Measurements from ENCODE around the gene RAB3C. TPM values are rescaled to one million over a fixed set of nuclear protein-coding genes. Genes with fewer than 3 reads are reported as not detected.

Gene RAB3C
- total RNA-seq, 1 experiment from 2014 or later: 0.24 TPM

DNA sequence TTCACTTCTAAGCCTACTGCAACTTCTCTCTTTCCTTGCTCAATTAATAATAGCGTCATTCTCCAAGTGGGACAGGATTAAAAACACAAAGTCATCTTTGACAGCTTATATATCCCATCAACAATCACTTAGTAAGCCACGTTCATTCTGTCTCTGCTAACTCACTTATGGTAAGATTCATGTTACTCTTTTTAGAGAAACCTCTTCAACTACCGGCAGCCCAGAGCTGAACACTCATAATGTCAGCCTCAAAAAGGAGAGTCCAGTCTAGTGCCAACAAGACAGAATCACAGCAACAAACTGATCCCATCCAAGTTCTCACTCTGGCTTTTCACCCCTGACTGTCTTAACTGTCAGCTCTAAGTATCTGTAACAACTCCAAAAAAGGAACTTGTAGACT is 196.0 kb downstream of the RAB3C start:
- in situ Hi-C loops (cut with HindIII; ENCODE audit: low pct_unique_long_range_greater_than_20kb, low sequenced_read_pairs): no loop called here
- DNase-seq (ENCODE audit: low read depth, low spot score): no peak

DNA sequence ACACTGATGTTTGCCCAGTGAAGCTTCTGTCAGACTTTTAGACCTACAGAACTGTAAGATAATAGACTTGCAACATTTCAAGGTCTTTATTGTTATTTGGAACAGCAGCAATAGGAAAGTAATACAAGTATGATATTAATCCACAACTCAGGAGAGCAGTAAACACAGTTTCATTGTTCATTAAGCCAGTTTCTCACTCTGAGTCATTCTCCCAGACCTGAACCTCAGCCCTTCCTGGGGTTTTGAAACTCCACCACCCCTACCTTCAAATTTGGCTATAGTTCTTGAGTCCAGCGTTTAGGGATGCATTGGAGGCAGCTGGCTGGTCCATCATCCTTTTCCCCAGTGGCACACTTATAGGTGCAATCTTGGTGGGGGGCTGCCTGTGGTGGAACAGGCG is 203.2 kb downstream of the RAB3C start:
- DNase-seq (ENCODE audit: low read depth, low spot score): no peak
- in situ Hi-C loops (cut with HindIII; ENCODE audit: low pct_unique_long_range_greater_than_20kb, low sequenced_read_pairs): no loop called here

DNA sequence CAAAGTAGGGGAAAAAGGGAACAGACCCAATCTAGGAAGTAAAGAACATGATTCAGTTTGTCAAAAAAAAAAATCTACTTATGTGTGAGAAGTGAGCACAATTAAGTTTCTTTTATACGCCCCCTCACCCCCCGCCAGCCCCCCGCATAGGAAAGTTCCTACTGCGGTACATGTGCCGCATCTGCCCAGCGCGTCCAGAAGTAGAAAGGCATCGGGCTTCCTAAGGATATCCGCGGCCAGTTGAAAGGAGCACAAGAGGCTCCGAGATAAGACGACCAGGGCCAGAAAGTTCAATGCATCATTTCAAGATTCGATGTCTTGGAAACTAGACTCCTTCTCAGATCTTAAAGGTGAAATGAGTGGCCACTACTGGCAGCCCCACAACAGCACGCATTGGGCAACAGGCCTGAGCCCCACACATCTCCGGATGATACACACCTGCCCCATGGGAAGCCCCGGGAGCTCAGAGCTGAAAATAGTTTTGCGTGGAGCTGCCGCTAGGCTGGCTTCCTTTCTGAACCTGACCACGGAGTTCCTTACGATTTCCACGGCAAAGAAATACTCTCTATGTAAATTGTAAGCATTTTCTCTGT is 203.9 kb downstream of the RAB3C start:
- in situ Hi-C loops (cut with HindIII; ENCODE audit: low pct_unique_long_range_greater_than_20kb, low sequenced_read_pairs): no loop called here
- DNase-seq (ENCODE audit: low read depth, low spot score): no peak

DNA sequence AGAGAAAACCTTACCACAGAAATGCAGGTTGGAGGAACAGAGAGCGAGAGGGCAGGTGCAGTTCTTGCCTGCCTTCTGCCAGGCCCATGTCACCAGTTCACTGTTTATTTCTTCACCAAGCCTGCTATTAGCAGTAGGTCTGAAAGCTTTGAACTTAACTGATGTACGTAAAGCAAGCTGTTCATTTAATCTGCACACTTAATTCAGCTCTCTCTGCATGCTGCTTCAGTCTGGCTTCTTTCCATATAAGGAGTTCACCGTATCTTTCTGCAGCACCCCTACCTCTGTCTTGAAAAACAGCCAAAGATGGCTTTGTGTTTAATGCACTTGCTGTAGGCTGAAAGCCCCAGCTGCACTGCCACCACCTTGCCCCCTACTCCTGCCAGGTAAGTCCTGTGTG is 205.1 kb downstream of the RAB3C start:
- in situ Hi-C loops (cut with HindIII; ENCODE audit: low pct_unique_long_range_greater_than_20kb, low sequenced_read_pairs): no loop called here
- no peak for DNase-seq (ENCODE audit: low read depth, low spot score)

- in situ Hi-C loops (cut with HindIII; ENCODE audit: low pct_unique_long_range_greater_than_20kb, low sequenced_read_pairs): no loop called here
- DNase-seq (ENCODE audit: low read depth, low spot score): no peak
These were observed 211.2 kb downstream of the RAB3C start for GRCh38 chr5:58793888-58794657.

DNA sequence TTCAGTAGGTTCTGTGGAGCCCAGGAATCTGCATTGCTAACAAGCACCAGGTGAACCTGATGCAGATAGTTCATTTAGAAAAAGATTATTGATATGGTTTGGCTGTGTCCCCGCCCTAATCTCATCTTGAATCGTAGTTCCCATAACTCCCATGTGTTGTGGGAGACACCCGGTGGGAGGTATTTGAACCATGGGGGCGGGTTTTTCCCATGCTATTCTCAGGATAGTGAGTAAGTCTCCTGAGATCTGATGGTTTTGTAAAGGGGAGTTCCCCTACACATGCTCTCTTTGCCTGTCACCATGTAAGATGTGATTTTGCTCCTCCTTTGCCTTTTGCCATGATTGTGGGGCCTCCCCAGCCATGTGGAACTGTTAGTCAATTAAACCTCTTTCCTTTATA is 212.0 kb downstream of the RAB3C start:
- in situ Hi-C loops (cut with HindIII; ENCODE audit: low pct_unique_long_range_greater_than_20kb, low sequenced_read_pairs): no loop called here

DNA sequence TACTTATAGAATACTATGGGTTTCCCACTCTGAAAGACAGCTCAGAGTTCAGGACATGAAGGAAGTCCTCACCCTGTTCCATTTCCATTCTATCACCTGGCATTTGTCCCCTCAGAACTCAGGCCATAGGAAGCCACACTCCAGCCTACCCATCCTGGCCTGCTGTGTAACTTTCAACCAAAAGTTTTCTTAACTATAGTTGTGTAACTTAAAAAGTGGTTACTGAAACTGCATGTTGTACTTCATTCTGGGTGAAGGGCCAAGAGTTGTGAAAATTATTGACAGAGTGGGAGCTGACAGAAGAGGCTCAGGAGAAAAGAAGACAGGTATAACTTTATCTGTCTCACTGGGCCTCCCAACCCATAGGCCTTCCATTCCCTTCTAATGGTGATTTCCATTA is 212.5 kb downstream of the RAB3C start:
- in situ Hi-C loops (cut with HindIII; ENCODE audit: low pct_unique_long_range_greater_than_20kb, low sequenced_read_pairs): no loop called here

More for the DNA sequence above, 212.0 kb downstream of the RAB3C start:
- peak; percentile 2 for DNase-seq (ENCODE audit: low read depth, low spot score)

DNA sequence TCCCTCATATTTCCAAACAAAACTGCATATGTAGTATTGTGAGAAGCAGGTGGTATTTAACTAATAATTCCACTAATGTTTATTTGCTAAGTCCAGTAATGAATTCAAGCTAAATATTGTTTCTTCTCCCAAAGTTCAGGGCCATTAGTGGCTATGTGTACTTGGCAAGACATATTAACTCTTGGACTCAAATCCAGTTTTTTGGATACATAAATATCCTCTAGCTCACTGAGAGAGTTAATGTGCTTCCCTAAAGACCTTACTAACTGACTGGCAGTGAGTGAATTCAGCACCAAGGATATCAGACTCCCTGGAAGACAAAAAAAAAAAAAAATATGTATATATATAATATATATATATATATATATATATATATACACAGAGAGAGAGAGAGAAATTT is 214.1 kb downstream of the RAB3C start:
- DNase-seq (ENCODE audit: low read depth, low spot score): no peak
- in situ Hi-C loops (cut with HindIII; ENCODE audit: low pct_unique_long_range_greater_than_20kb, low sequenced_read_pairs): no loop called here

More for the DNA sequence above, 212.5 kb downstream of the RAB3C start:
- DNase-seq (ENCODE audit: low read depth, low spot score): no peak

- in situ Hi-C loops (cut with HindIII; ENCODE audit: low pct_unique_long_range_greater_than_20kb, low sequenced_read_pairs): no loop called here
- DNase-seq (ENCODE audit: low read depth, low spot score): no peak
These were observed 217.5 kb downstream of the RAB3C start for GRCh38 chr5:58800356-58800755.

DNA sequence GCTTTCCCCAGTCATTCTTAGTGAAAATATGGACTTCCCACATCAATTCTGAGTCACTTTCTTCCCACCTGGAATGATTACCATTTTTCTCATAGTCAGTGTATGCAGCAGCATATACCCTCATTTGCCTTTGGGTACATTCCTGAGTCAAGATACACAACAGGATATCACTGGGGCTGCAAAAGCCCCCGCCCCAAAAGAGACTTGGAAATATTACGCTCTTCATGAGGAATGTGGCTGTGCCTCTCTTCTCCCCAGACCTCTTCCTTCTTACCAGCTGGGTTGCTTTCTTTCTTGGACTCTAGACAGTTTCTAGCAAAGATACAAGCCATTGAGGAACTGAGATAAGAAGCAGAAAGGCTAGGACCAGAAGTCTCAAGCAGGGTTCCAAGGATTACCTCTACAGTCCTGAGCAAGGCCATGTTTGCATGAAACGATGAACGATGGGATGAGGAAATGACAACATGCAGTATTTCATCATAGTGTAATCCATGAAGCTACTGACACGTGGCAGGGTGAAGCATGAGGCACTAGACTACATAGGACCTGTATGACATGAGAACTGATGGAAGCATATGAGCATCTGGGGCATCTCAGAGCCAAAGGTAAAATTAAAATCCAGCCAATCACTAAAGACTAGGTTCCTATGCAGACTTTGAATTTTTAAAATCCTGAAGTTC is 218.1 kb downstream of the RAB3C start:
- in situ Hi-C loops (cut with HindIII; ENCODE audit: low pct_unique_long_range_greater_than_20kb, low sequenced_read_pairs): no loop called here
- no peak for DNase-seq (ENCODE audit: low read depth, low spot score)

DNA sequence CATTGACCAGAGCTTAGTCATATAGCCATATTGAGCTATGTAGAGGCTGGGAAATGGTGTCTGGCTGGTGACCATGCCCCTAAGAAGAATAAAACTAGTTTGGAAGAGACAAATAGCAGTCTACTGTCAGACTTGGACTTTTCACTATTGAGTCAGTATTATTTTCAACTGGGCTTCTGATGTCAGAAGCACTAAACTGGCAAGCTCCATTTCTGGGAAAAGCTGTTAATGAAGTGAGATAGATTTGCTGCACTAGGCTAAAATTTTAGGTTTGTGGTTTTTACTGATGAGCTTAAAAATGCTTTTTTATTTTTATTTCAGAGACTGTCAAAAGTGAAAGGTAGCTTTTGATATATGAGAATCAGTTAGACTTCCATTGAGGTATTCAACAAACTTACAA is 220.2 kb downstream of the RAB3C start:
- in situ Hi-C loops (cut with HindIII; ENCODE audit: low pct_unique_long_range_greater_than_20kb, low sequenced_read_pairs): no loop called here
- DNase-seq (ENCODE audit: low read depth, low spot score): no peak

- in situ Hi-C loops (cut with HindIII; ENCODE audit: low pct_unique_long_range_greater_than_20kb, low sequenced_read_pairs): no loop called here
- DNase-seq (ENCODE audit: low read depth, low spot score): no peak
These were observed 221.4 kb downstream of the RAB3C start for GRCh38 chr5:58804291-58804690.

- in situ Hi-C loops (cut with HindIII; ENCODE audit: low pct_unique_long_range_greater_than_20kb, low sequenced_read_pairs): no loop called here
- no peak for DNase-seq (ENCODE audit: low read depth, low spot score)
These were observed 227.2 kb downstream of the RAB3C start for GRCh38 chr5:58810086-58810485.

- in situ Hi-C loops (cut with HindIII; ENCODE audit: low pct_unique_long_range_greater_than_20kb, low sequenced_read_pairs): no loop called here
These were observed 231.0 kb downstream of the RAB3C start for GRCh38 chr5:58813855-58814254.

GRCh38 chr5:58816181-58816731 is 233.4 kb downstream of the RAB3C start:
- in situ Hi-C loops (cut with HindIII; ENCODE audit: low pct_unique_long_range_greater_than_20kb, low sequenced_read_pairs): no loop called here

More at GRCh38 chr5:58813855-58814254, 231.0 kb downstream of the RAB3C start:
- no peak for DNase-seq (ENCODE audit: low read depth, low spot score)

DNA sequence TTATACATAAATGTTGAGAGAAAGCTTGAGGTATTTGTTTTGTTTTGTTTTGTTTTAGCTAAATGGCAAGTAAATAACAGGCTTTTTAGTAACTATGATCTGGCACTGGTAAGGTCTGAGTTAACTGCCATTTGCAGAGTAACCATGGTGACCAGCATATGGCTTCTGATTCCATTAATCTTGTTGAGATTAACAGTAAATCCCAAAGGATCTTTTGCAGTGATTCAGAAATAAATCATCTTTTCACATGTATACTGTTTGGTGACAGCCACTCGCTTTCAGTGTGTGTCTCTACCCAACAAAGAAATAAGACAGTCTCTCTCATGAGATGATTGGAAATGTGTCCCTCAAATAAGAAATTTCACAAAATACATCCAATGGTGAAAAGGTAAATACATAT is 235.6 kb downstream of the RAB3C start:
- DNase-seq (ENCODE audit: low read depth, low spot score): no peak
- in situ Hi-C loops (cut with HindIII; ENCODE audit: low pct_unique_long_range_greater_than_20kb, low sequenced_read_pairs): no loop called here

More at GRCh38 chr5:58816181-58816731, 233.4 kb downstream of the RAB3C start:
- no peak for DNase-seq (ENCODE audit: low read depth, low spot score)

DNA sequence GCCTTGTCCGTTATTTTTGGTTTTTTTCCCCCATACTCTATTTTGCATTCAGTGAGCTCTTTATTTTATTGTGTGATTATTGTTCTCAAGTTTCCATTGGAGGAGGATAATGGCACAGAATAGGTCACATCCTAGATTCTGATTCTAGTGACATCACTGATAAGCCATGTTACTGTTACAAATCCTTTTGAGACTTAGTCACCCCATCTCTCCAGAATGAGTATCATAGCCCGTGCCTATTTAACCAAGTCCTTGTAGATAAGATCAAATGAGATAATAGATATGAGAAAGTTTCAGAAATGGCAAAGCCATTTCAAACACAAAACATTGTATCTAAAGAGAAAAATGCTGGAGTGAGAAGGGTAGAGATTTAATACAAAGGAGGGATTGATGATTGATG is 242.6 kb downstream of the RAB3C start:
- no peak for DNase-seq (ENCODE audit: low read depth, low spot score)
- in situ Hi-C loops (cut with HindIII; ENCODE audit: low pct_unique_long_range_greater_than_20kb, low sequenced_read_pairs): no loop called here

DNA sequence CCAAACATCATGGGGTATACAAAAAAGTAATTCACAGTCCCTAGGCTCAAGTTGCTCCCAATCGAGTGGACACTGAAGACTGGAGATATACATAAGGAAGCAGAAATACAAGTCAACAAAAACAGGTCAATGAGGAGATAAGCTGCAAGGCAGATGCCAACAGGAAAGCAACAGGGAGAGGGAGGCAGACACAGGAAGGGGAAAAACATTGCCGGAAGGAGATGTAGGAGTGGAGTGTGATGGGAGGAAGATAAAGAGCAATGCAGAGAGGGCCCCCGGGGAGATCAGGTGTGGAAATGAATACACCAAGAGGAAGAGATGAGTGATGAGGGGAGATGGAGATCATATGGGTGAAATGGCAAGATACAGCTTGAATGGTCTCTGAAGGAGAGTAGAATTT is 243.0 kb downstream of the RAB3C start:
- in situ Hi-C loops (cut with HindIII; ENCODE audit: low pct_unique_long_range_greater_than_20kb, low sequenced_read_pairs): no loop called here
- no peak for DNase-seq (ENCODE audit: low read depth, low spot score)

Measured in SK-MEL-5 (cell line).